Measurements from ENCODE around the gene TMEM236.

Gene TMEM236

GRCh38 chr10:17789396-17789795 lies 37.4 kb downstream of the TMEM236 start:
- no peak for DNase-seq (ENCODE audit: low spot score)
- CTCF ChIA-PET, result no interaction called here
- no peak overlapping the region for H3K27ac ChIP-seq
- TF ChIP-seq, protein P1, sequence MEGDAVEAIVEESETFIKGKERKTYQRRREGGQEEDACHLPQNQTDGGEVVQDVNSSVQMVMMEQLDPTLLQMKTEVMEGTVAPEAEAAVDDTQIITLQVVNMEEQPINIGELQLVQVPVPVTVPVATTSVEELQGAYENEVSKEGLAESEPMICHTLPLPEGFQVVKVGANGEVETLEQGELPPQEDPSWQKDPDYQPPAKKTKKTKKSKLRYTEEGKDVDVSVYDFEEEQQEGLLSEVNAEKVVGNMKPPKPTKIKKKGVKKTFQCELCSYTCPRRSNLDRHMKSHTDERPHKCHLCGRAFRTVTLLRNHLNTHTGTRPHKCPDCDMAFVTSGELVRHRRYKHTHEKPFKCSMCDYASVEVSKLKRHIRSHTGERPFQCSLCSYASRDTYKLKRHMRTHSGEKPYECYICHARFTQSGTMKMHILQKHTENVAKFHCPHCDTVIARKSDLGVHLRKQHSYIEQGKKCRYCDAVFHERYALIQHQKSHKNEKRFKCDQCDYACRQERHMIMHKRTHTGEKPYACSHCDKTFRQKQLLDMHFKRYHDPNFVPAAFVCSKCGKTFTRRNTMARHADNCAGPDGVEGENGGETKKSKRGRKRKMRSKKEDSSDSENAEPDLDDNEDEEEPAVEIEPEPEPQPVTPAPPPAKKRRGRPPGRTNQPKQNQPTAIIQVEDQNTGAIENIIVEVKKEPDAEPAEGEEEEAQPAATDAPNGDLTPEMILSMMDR (conservative IDR thresholded peaks at IDR 0.05; ENCODE audit: low read depth), result no peak
- POLR2A ChIA-PET (ENCODE audit: low non-redundant PET), result no interaction called here

GRCh38 chr10:17790651-17791050 lies 38.6 kb downstream of the TMEM236 start:
- TF ChIP-seq, protein P1 (conservative IDR thresholded peaks at IDR 0.05; ENCODE audit: low read depth), result no peak
- no peak for DNase-seq (ENCODE audit: low spot score)
- H3K27ac ChIP-seq, result no peak overlapping the region
- CTCF ChIA-PET, result no interaction called here
- POLR2A ChIA-PET (ENCODE audit: low non-redundant PET), result no interaction called here

GRCh38 chr10:17792991-17793390 lies 41.0 kb downstream of the TMEM236 start:
- POLR2A ChIA-PET (ENCODE audit: low non-redundant PET), result no interaction called here
- DNase-seq (ENCODE audit: low spot score), result no peak
- CTCF ChIA-PET, result no interaction called here
- TF ChIP-seq, protein P1 (conservative IDR thresholded peaks at IDR 0.05; ENCODE audit: low read depth), result no peak
- H3K27ac ChIP-seq, result no peak overlapping the region

DNA sequence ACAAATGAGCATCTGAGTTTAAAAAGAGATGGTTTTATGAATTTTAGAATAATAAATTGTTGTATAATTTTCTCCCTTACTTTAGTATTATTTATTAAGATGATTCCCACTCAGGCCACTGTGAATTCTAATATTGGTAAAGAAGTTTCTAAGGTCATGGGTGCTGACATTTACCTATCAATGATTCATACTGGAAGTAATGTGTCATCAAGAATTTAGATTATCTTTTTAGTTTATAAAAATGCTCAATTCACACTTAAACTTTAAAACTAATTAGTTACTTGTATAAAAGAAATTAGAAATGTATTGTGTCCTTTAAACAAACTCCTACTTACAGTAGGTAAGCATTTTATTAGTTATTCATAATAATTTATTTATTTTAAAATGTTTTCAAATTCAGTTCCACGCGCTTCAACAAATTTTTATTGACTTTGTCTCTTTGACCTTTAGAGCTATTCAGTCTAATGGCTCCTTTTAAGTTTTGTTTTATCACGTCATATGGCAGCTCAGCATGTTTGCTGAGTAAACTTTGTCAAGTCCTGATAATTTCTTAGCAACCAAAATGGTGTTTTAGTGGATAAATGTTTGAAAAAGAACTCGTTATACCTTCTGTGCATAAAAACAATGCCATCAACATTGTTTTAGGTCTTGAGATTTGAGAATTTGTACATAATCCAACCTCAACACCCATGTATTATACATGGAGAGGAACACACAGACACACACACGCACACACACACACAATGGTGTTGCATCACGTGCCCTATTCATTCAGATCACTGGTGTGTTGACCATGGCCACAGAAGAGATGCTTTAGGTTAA lies 42.0 kb downstream of the TMEM236 start:
- DNase-seq (ENCODE audit: low spot score), result no peak
- H3K27ac ChIP-seq, result no peak overlapping the region
- CTCF ChIA-PET, result no interaction called here
- POLR2A ChIA-PET (ENCODE audit: low non-redundant PET), result no interaction called here
- TF ChIP-seq, protein P1 (conservative IDR thresholded peaks at IDR 0.05; ENCODE audit: low read depth), result no peak

DNA sequence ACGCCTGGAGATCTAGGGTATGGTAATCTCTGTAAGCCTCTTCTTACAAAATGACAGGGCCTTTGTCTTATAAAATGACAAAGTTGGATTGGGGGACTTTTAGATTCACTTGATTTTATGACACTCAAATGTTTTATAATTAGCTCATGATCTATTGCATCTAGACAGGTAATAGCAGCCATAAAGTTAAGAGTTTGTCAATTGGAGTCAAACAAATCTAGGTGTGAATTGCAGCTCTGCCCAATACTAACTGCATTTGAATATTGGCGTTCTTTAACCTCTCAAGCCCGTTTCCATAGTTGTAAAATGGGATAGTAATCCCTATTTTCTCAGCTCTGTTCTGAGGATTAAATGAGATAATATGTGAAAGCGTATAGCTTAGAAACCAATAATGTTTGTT lies 43.1 kb downstream of the TMEM236 start:
- TF ChIP-seq, protein P1 (conservative IDR thresholded peaks at IDR 0.05; ENCODE audit: low read depth), result no peak
- no peak overlapping the region for H3K27ac ChIP-seq
- POLR2A ChIA-PET (ENCODE audit: low non-redundant PET), result no interaction called here
- no peak for DNase-seq (ENCODE audit: low spot score)
- CTCF ChIA-PET, result no interaction called here

DNA sequence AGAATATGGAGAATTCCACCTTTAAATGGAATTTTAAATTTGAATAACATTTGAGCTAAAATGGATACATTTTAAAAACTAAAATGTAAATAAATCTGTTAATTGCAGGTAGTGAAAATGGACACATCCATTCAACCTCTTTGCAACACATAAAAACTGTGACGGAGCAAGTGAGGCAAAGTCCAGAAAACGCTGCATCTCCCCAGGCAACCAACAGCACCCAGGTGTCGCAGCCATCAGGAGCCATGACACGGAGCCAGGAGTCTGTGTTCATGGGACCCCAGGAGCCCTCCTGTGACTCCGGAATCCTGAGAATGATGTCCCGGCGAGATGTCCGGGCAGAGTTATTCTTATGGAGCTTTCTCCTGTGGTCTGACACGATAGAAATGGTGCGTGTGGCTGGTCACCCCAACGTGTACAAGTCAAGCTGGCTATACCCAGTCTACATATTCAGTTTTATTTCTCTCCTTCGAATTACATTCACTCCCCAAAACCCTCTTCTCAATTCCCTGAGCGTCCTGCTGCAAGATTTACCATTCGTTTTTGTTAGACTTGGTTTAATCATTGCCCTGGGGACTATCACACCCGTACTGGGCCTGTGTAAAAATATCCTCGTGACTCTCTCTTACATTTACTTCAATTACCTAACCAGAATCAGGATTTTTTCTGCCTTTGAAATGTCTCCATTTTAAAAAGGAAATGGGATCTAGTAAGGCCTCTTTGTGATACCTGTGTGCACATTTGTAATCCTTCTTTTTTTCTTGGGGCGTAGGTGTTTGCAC lies 44.0 kb downstream of the TMEM236 start:
- CTCF ChIA-PET, result interaction anchor here (0.6 kb wide), 2 partner anchors 54 to 720 kb away, joined by 3 to 4 read pairs; no protein-coding TSS in a partner anchor
- no peak overlapping the region for H3K27ac ChIP-seq
- TF ChIP-seq, protein P1 (conservative IDR thresholded peaks at IDR 0.05; ENCODE audit: low read depth), result no peak
- POLR2A ChIA-PET (ENCODE audit: low non-redundant PET), result no interaction called here
- no peak for DNase-seq (ENCODE audit: low spot score)

Data from RWPE1 (cell line).